Panc1 (cell line): ENCODE measurements around the gene TLCD3A. TPM values are rescaled to one million over a fixed set of nuclear protein-coding genes. Genes with fewer than 3 reads are reported as not detected.

Experiments used
- ATAC-seq: fragments of 200-7000 bp; cut with Tn5 transposase; 2 replicates; pipeline ENCODE4 v1.9.1; 2020; ENCODE audit warnings: mild to moderate bottlenecking, moderate library complexity
- BruUV-seq: library from RNA; stranded (reverse); fragments of 400-500 nt; replicated peaks from 2 replicates; lab custom pipeline; 2021; lab: Mats Ljungman, UMichigan
- CTCF ChIA-PET: fragments of 300-600 bp; sonication (Branson Sonifier 250); formaldehyde crosslinking; loops from one replicate; lab custom pipeline; 2022; ENCODE audit warnings: antibody characterized with exemption; lab: Charles Lee
- POLR2A ChIA-PET: fragments of 300-600 bp; sonication (Branson Sonifier 250); formaldehyde crosslinking; loops from one replicate; lab custom pipeline; 2022; ENCODE audit warnings: antibody characterized with exemption; lab: Charles Lee
- DNase-seq: peaks from one replicate; pipeline ENCODE4 v3.0.0-alpha.2; 2010; ENCODE audit warnings: low read depth, low spot score
- H3K27ac ChIP-seq: 2 replicates; pipeline ENCODE4 v1.5.1; 2011; ENCODE audit warnings: mild to moderate bottlenecking, low read length, inconsistent platforms
- H3K27me3 ChIP-seq: fragments of 200-500 bp; sonication (Bioruptor generic); 2 replicates; pipeline ENCODE4 v1.6.0; 2014; ENCODE audit warnings: low read length, inconsistent platforms; ENCODE audit not compliant: control insufficient read depth, insufficient read depth
- H3K36me3 ChIP-seq: fragments of 200-500 bp; sonication (Bioruptor generic); 2 replicates; pipeline ENCODE4 v1.5.1; 2014; ENCODE audit warnings: inconsistent platforms, mild to moderate bottlenecking, low read length, moderate library complexity; ENCODE audit not compliant: control insufficient read depth, insufficient read depth
- H3K4me1 ChIP-seq: 2 replicates; pipeline ENCODE4 v1.5.1; 2011; ENCODE audit warnings: inconsistent platforms, mild to moderate bottlenecking, low read length, moderate library complexity; ENCODE audit not compliant: control insufficient read depth, insufficient read depth
- H3K4me3 ChIP-seq, 2 experiments: 2 replicates each; pipeline ENCODE4 v1.5.1; 2011 to 2012; ENCODE audit warnings: low read depth in 2 of 2, low read length in 2 of 2, mild to moderate bottlenecking in 2 of 2, inconsistent platforms in 1 of 2, moderate library complexity in 1 of 2
- H3K9me3 ChIP-seq: fragments of 200-500 bp; sonication (Bioruptor generic); 2 replicates; pipeline ENCODE4 v1.5.1; 2014; ENCODE audit warnings: low read depth, mild to moderate bottlenecking, inconsistent platforms, low read length, moderate library complexity; ENCODE audit not compliant: control insufficient read depth, insufficient read depth
- POLR2AphosphoS5 ChIP-seq: IDR thresholded peaks from 2 replicates; pipeline ENCODE4 v1.6.1; 2012; ENCODE audit warnings: mild to moderate bottlenecking, low read depth, low read length, moderate library complexity
- REST ChIP-seq, 2 experiments: IDR thresholded peaks; 2 replicates each; pipeline ENCODE4 v1.6.1; 2011 to 2012; ENCODE audit warnings: low read depth in 2 of 2, control low read depth in 1 of 2, low read length in 1 of 2, mild to moderate bottlenecking in 1 of 2, moderate library complexity in 1 of 2; ENCODE audit not compliant: insufficient read depth in 1 of 2
- SIN3A ChIP-seq: IDR thresholded peaks from 2 replicates; pipeline ENCODE4 v1.6.1; 2012; ENCODE audit warnings: low read depth, mild to moderate bottlenecking, low read length, moderate library complexity, borderline replicate concordance; ENCODE audit not compliant: insufficient read depth
- TCF7L2 ChIP-seq: IDR thresholded peaks from 2 replicates; pipeline ENCODE4 v1.6.1; 2011; ENCODE audit warnings: mild to moderate bottlenecking, low read depth, low read length, inconsistent platforms
- in situ Hi-C: cut with HindIII; loops from 2 replicates; pipeline ENCODE4 v1.10.0; 2016; ENCODE audit warnings: low sequenced_read_pairs, low pct_unique_long_range_greater_than_20kb
- intact Hi-C: fragments of 100-400 bp; cut with micrococcal nuclease; formaldehyde crosslinking; loops from one replicate; pipeline ENCODE4 v1.10.0; 2022; ENCODE audit not compliant: unreplicated experiment
- total RNA-seq: library from RNA; stranded (reverse); gene quantifications from one replicate; pipeline ENCODE4 v1.2.1, GENCODE V29; 2021; ENCODE audit not compliant: unreplicated experiment
- TF ChIP-seq, protein P1 (sequence below): fragments of 450-650 bp; IDR thresholded peaks from 2 replicates; pipeline ENCODE4 v1.5.1; 2017; ENCODE audit warnings: mild to moderate bottlenecking

The TLCD3A gene
- total RNA-seq, 1 experiment from 2014 or later, result 30.4 TPM

GRCh38 chr17:700504-701094 lies 31.8 kb upstream of the TLCD3A start:
- Histone ChIP-seq H3K9me3 (no peaks in the 10 kb centered on the region), H3K36me3 (peaks cover 2% of the 10 kb centered on the region; the same call in 1 of the 2 replicates), H3K27ac (no peak overlapping the region), H3K27me3 (no peaks in the 10 kb centered on the region), H3K4me3 (no peak overlapping the region), H3K4me1 (no peaks in the 10 kb centered on the region)
- TF ChIP-seq, protein P1, sequence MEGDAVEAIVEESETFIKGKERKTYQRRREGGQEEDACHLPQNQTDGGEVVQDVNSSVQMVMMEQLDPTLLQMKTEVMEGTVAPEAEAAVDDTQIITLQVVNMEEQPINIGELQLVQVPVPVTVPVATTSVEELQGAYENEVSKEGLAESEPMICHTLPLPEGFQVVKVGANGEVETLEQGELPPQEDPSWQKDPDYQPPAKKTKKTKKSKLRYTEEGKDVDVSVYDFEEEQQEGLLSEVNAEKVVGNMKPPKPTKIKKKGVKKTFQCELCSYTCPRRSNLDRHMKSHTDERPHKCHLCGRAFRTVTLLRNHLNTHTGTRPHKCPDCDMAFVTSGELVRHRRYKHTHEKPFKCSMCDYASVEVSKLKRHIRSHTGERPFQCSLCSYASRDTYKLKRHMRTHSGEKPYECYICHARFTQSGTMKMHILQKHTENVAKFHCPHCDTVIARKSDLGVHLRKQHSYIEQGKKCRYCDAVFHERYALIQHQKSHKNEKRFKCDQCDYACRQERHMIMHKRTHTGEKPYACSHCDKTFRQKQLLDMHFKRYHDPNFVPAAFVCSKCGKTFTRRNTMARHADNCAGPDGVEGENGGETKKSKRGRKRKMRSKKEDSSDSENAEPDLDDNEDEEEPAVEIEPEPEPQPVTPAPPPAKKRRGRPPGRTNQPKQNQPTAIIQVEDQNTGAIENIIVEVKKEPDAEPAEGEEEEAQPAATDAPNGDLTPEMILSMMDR, result peak; percentile 74
- no peak for TF ChIP-seq TCF7L2
- TF ChIP-seq REST (IDR thresholded peaks at IDR 0.05; ENCODE audit: insufficient read depth in 1 of 2, low read depth in 2 of 2, low read length in 1 of 2), result no peak
- no peak for DNase-seq
- intact Hi-C loops (no loop called here), in situ Hi-C loops (no loop called here)
- ChIA-PET CTCF (interaction anchor here (0.6 to 1.3 kb wide), 2 partner anchors 48 to 288 kb away, joined by 3 to 6 read pairs; no protein-coding TSS in a partner anchor), POLR2A (no interaction called here)
- no TSS peak for BruUV-seq
- peak; percentile 66; the same call in 1 of the 2 replicates for ATAC-seq

- H3K4me3 ChIP-seq, result no peak overlapping the region
- in situ Hi-C loops (no loop called here), intact Hi-C loops (no loop called here)
- ChIA-PET CTCF (no interaction called here), POLR2A (no interaction called here)
- TF ChIP-seq SIN3A, result no peak
- TF ChIP-seq, protein P1, result no peak
- TF ChIP-seq POLR2AphosphoS5, result no peak
- TF ChIP-seq TCF7L2, result no peak
- TF ChIP-seq REST (IDR thresholded peaks at IDR 0.05; ENCODE audit: insufficient read depth in 1 of 2, low read depth in 2 of 2, low read length in 1 of 2), result no peak
- H3K27me3 ChIP-seq, result no peaks in the 10 kb centered on the region
- no peaks in the 10 kb centered on the region for H3K9me3 ChIP-seq
- H3K27ac ChIP-seq, result no peak overlapping the region
- DNase-seq, result no peak
- ATAC-seq, result no peak
- no peaks in the 10 kb centered on the region for H3K4me1 ChIP-seq
- 0 out of 2 replicates have a peak, but pooled peaks cover 2% of the 10 kb centered on the region for H3K36me3 ChIP-seq
- BruUV-seq, result no TSS peak
These were observed 29.1 kb upstream of the TLCD3A start for GRCh38 chr17:703081-703875.
